ENCODE measurements around the gene CREB3L1. TPM values are rescaled to one million over a fixed set of nuclear protein-coding genes. Genes with fewer than 3 reads are reported as not detected.

Gene CREB3L1
- total RNA-seq, 1 donor from 2014 or later = 11.4 TPM

- no peaks in the 10 kb centered on the region for H3K36me3 ChIP-seq
- H3K9me3 ChIP-seq = no peaks in the 10 kb centered on the region
- peak overlapping the region in 1 of 2 donors; percentile 16 for H3K27ac ChIP-seq
- intact Hi-C loops (cut with DNase I) = loop anchor here (5.0 kb wide), 2 partner anchors 192 to 223 kb away; partner anchors contain the start of gene PHF21A
- H3K4me3 ChIP-seq = peak overlapping the region; percentile 27 to 60
- H3K27me3 ChIP-seq = no peaks in the 10 kb centered on the region
- no peak for DNase-seq (ENCODE audit: low spot score in 2 of 2)
- peaks cover 9 to 14% of the 10 kb centered on the region in 2 donors for H3K4me1 ChIP-seq
- TF ChIP-seq CTCF (IDR thresholded peaks at IDR 0.05) = no peak
Observed at GRCh38 chr11:46345131-46345597, 67.7 kb downstream of the CREB3L1 start.

GRCh38 chr11:46345881-46346484, 68.5 kb downstream of the CREB3L1 start:
- Histone ChIP-seq H3K4me3 (peak overlapping the region; percentile 27 to 60), H3K36me3 (no peaks in the 10 kb centered on the region), H3K9me3 (no peaks in the 10 kb centered on the region), H3K4me1 (peaks cover 9 to 14% of the 10 kb centered on the region in 2 donors), H3K27me3 (no peaks in the 10 kb centered on the region), H3K27ac (peak overlapping the region in 1 of 2 donors; percentile 16)
- no peak for DNase-seq (ENCODE audit: low spot score in 2 of 2)
- TF ChIP-seq CTCF (IDR thresholded peaks at IDR 0.05) = no peak
- intact Hi-C loops (cut with DNase I) = loop anchor here (2.0 to 5.0 kb wide), 3 partner anchors 191 to 271 kb away; partner anchors contain the start of genes ATG13, HARBI1 and PHF21A

- Histone ChIP-seq H3K36me3 (no peaks in the 10 kb centered on the region), H3K27ac (peak within 1 kb of the TSS in 1 of 2 donors; percentile 37), H3K27me3 (no peaks in the 10 kb centered on the region), H3K4me1 (peaks cover 9 to 14% of the 10 kb centered on the region in 2 donors), H3K4me3 (peak within 1 kb of the TSS; percentile 73 to 96), H3K9me3 (no peaks in the 10 kb centered on the region)
- peak; percentile 47 to 92 for DNase-seq (ENCODE audit: low spot score in 2 of 2)
- TF ChIP-seq CTCF (IDR thresholded peaks at IDR 0.05) = peak; percentile 43 to 100 (median 59)
- intact Hi-C loops (cut with DNase I) = loop anchor here (1.0 to 5.0 kb wide), 5 partner anchors 20 to 270 kb away; partner anchors contain the start of genes ATG13, HARBI1 and PHF21A
Observed at GRCh38 chr11:46346886-46347636, 69.6 kb downstream of the CREB3L1 start, which contains the start of gene DGKZ. TSS of gene DGKZ (plus strand) at chr11:46347463. CDS start at chr11:46347660, 197 bp downstream.

GRCh38 chr11:46347637-46348311, 70.3 kb downstream of the CREB3L1 start:
- intact Hi-C loops (cut with DNase I) = loop anchor here (1.0 to 5.0 kb wide), 5 partner anchors 20 to 269 kb away; partner anchors contain the start of genes ATG13, HARBI1 and PHF21A

More at GRCh38 chr11:46347637-46348311, 70.3 kb downstream of the CREB3L1 start:
- DNase-seq (ENCODE audit: low spot score in 2 of 2) = no peak
- no peak for TF ChIP-seq CTCF (IDR thresholded peaks at IDR 0.05)
- Histone ChIP-seq H3K36me3 (no peaks in the 10 kb centered on the region), H3K9me3 (no peaks in the 10 kb centered on the region), H3K4me3 (peak overlapping the region; percentile 73 to 96), H3K27ac (peak overlapping the region in 1 of 2 donors; percentile 37), H3K27me3 (no peaks in the 10 kb centered on the region), H3K4me1 (peaks cover 9 to 14% of the 10 kb centered on the region in 2 donors)
